ENCODE results near the gene DAGLA. TPM values are rescaled to one million over a fixed set of nuclear protein-coding genes. Genes with fewer than 3 reads are reported as not detected.

Gene DAGLA
- total and polyA plus RNA-seq, 2 experiments from 2014 or later, result 7.4 to 8.9 TPM

DNA sequence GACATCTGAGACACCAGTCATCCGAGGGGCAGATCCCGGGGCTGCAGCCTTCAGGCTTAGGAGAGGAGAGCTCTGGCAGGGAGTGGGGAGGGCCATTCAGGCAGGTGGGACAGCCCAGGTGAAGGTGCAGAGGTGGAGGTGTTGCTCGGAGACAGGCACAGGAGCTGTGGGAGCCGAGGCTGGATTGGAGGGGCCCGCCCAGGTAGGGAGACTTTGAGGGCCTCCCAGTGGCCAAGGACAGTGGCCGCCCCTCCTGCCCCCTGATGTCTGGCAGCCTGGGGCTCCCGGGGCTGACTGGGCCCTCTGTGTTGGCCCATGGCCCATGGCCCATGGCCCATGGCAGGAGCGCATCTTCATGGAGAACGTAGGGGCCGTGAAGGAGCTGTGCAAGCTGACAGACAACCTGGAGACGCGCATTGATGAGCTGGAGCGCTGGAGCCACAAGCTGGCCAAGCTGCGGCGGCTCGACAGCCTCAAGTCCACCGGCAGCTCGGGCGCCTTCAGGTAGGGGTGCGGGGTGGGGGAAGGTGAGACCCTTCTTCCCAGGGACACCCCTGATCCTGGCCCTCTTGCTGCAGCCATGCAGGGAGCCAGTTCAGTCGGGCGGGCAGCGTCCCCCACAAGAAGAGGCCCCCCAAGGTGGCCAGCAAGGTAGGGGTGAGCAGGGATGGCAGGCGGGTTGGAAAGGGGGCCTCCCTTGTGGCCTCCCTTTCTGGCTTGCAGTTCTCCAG lies 98.9 kb downstream of the DAGLA start:
- Histone ChIP-seq H3K4me2 (no peak overlapping the region), H3K36me3 (replicated peaks; ENCODE audit: insufficient read depth, low read depth) (no peaks in the 10 kb centered on the region), H3K9me3 (ENCODE audit: low read depth) (no peaks in the 10 kb centered on the region), H3K4me3 (no peak overlapping the region), H3K79me2 (no peaks in the 10 kb centered on the region), H3K27me3 (no peaks in the 10 kb centered on the region), H2AFZ (no peak overlapping the region), H3K4me1 (ENCODE audit: insufficient read depth) (no peaks in the 10 kb centered on the region), H3K27ac (no peak overlapping the region), H3K9me2 (replicated peaks; ENCODE audit: insufficient read depth) (no peaks in the 10 kb centered on the region), H4K20me1 (ENCODE audit: insufficient read depth, poor library complexity, severe bottlenecking) (no peaks in the 10 kb centered on the region)
- TF ChIP-seq, protein P1, sequence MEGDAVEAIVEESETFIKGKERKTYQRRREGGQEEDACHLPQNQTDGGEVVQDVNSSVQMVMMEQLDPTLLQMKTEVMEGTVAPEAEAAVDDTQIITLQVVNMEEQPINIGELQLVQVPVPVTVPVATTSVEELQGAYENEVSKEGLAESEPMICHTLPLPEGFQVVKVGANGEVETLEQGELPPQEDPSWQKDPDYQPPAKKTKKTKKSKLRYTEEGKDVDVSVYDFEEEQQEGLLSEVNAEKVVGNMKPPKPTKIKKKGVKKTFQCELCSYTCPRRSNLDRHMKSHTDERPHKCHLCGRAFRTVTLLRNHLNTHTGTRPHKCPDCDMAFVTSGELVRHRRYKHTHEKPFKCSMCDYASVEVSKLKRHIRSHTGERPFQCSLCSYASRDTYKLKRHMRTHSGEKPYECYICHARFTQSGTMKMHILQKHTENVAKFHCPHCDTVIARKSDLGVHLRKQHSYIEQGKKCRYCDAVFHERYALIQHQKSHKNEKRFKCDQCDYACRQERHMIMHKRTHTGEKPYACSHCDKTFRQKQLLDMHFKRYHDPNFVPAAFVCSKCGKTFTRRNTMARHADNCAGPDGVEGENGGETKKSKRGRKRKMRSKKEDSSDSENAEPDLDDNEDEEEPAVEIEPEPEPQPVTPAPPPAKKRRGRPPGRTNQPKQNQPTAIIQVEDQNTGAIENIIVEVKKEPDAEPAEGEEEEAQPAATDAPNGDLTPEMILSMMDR (IDR thresholded peaks at IDR 0.05; ENCODE audit: poor library complexity), result no peak
- TF ChIP-seq EZH2phosphoT487 (IDR thresholded peaks at IDR 0.05; ENCODE audit: low read depth, severe bottlenecking, unreplicated experiment), result no peak
- no peak for TF ChIP-seq EZH2 (IDR thresholded peaks at IDR 0.05; ENCODE audit: borderline replicate concordance)
- DNase-seq (ENCODE audit: low spot score), result no peak
- 92% methylated on average over 23 of the region's 24 CpGs for WGBS (ENCODE audit: low lambda C conversion rate, missing lambda C conversion rate)

- H3K27ac ChIP-seq, result no peak overlapping the region
- no peaks in the 10 kb centered on the region for H3K4me1 ChIP-seq (ENCODE audit: insufficient read depth)
- 91% methylated on average over 14 of the region's 14 CpGs for WGBS (ENCODE audit: low lambda C conversion rate, missing lambda C conversion rate)
- no peaks in the 10 kb centered on the region for H3K9me3 ChIP-seq (ENCODE audit: low read depth)
- no peaks in the 10 kb centered on the region for H3K27me3 ChIP-seq
- DNase-seq (ENCODE audit: low spot score), result no peak
- H3K9me2 ChIP-seq (replicated peaks; ENCODE audit: insufficient read depth), result no peaks in the 10 kb centered on the region
- H2AFZ ChIP-seq, result no peak overlapping the region
- H3K4me3 ChIP-seq, result no peak overlapping the region
- H3K79me2 ChIP-seq, result no peaks in the 10 kb centered on the region
- no peaks in the 10 kb centered on the region for H4K20me1 ChIP-seq (ENCODE audit: insufficient read depth, poor library complexity, severe bottlenecking)
- TF ChIP-seq EZH2phosphoT487 (IDR thresholded peaks at IDR 0.05; ENCODE audit: low read depth, severe bottlenecking, unreplicated experiment) (no peak), EZH2 (IDR thresholded peaks at IDR 0.05; ENCODE audit: borderline replicate concordance) (no peak)
- TF ChIP-seq, protein P1 (IDR thresholded peaks at IDR 0.05; ENCODE audit: poor library complexity), result no peak
- H3K4me2 ChIP-seq, result no peak overlapping the region
- no peaks in the 10 kb centered on the region for H3K36me3 ChIP-seq (replicated peaks; ENCODE audit: insufficient read depth, low read depth)
Observed at GRCh38 chr11:61779666-61780525, 99.7 kb downstream of the DAGLA start.

DNA sequence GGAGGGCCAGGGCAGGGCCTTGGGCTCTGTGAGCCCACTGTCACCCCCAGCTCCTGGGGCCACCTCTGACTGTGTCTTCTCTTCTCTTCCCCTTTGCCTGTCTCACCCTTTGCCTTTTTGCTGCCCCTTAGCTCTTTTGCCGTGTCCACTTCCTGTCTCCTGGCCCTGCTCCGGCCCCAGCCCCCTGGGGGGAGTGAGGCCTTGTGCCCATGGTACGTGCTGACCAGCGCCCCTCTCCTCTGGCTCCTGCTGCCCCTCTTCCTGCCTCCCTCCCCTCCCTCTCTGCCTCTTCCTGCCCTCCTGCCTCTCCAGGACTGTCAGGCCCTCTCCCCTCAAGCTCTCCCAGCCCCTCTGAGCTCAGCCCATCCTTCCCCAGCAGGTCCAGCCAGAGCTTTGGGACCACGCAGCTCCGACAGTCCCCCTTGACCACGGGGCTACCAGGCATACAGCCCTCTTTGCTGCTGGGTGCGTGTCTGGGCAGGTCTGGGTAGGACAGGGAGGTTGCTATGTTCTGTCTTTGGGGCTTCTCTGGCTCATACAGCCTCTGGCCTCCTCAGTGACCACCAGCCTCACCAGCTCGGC lies 100.5 kb downstream of the DAGLA start:
- 97% methylated on average over 6 of the region's 9 CpGs for WGBS (ENCODE audit: low lambda C conversion rate, missing lambda C conversion rate)

More for the DNA sequence above, 100.5 kb downstream of the DAGLA start:
- Histone ChIP-seq H3K4me2 (no peak overlapping the region), H3K27ac (no peak overlapping the region), H3K4me1 (ENCODE audit: insufficient read depth) (no peaks in the 10 kb centered on the region), H3K4me3 (no peak overlapping the region), H2AFZ (no peak overlapping the region), H3K79me2 (no peaks in the 10 kb centered on the region), H3K9me3 (ENCODE audit: low read depth) (no peaks in the 10 kb centered on the region), H3K36me3 (replicated peaks; ENCODE audit: insufficient read depth, low read depth) (no peaks in the 10 kb centered on the region), H3K9me2 (replicated peaks; ENCODE audit: insufficient read depth) (no peaks in the 10 kb centered on the region), H3K27me3 (no peaks in the 10 kb centered on the region), H4K20me1 (ENCODE audit: insufficient read depth, poor library complexity, severe bottlenecking) (no peaks in the 10 kb centered on the region)
- DNase-seq (ENCODE audit: low spot score), result no peak
- TF ChIP-seq EZH2 (IDR thresholded peaks at IDR 0.05; ENCODE audit: borderline replicate concordance), result no peak
- TF ChIP-seq, protein P1 (IDR thresholded peaks at IDR 0.05; ENCODE audit: poor library complexity), result no peak
- TF ChIP-seq EZH2phosphoT487 (IDR thresholded peaks at IDR 0.05; ENCODE audit: low read depth, severe bottlenecking, unreplicated experiment), result no peak

Data from hepatocyte (in vitro differentiated cells).